T1000 (cell line): ENCODE data around the gene MID1.

Source experiments
- DNase-seq: peaks from one replicate; lab custom pipeline; 2025; ENCODE audit warnings: mixed read lengths; lab: John Stamatoyannopoulos, UW

The MID1 gene

GRCh38 chrX:10620121-10620699 lies at the start of gene MID1:
Gene MID1, minus strand, starts transcription at chrX:10620585. Its CDS starts 53,038 bp downstream, at chrX:10567547.
- DNase-seq = peak; percentile 12

GRCh38 chrX:10667143-10667542 lies 46.8 kb upstream of the MID1 start:
- DNase-seq = no peak

- no peak for DNase-seq
Observed at GRCh38 chrX:10666102-10666501, 45.7 kb upstream of the MID1 start.

GRCh38 chrX:10665681-10666080 lies 45.3 kb upstream of the MID1 start:
- DNase-seq = no peak

GRCh38 chrX:10660171-10660570 lies 39.8 kb upstream of the MID1 start:
- no peak for DNase-seq

GRCh38 chrX:10656214-10656613 lies 35.8 kb upstream of the MID1 start:
- DNase-seq = no peak

GRCh38 chrX:10654960-10655359 lies 34.6 kb upstream of the MID1 start:
- no peak for DNase-seq

GRCh38 chrX:10653302-10653701 lies 32.9 kb upstream of the MID1 start:
- DNase-seq = no peak

- no peak for DNase-seq
Observed at GRCh38 chrX:10649265-10649664, 28.9 kb upstream of the MID1 start.

GRCh38 chrX:10648614-10649013 lies 28.2 kb upstream of the MID1 start:
- DNase-seq = no peak

GRCh38 chrX:10636851-10637250 lies 16.5 kb upstream of the MID1 start:
- no peak for DNase-seq

GRCh38 chrX:10636337-10636736 lies 16.0 kb upstream of the MID1 start:
- DNase-seq = no peak

- peak; percentile 64 for DNase-seq
Observed at GRCh38 chrX:10634392-10635161, 14.2 kb upstream of the MID1 start.

GRCh38 chrX:10633722-10634121 lies 13.3 kb upstream of the MID1 start:
- DNase-seq = peak; percentile 40

- no peak for DNase-seq
Observed at GRCh38 chrX:10631416-10632145, 11.2 kb upstream of the MID1 start.

GRCh38 chrX:10630320-10630719 lies 9.9 kb upstream of the MID1 start:
- no peak for DNase-seq

- DNase-seq = no peak
Observed at GRCh38 chrX:10629905-10630304, 9.5 kb upstream of the MID1 start.

GRCh38 chrX:10628906-10629305 lies 8.5 kb upstream of the MID1 start:
- DNase-seq = no peak

- DNase-seq = no peak
Observed at GRCh38 chrX:10622197-10622596, 1.8 kb upstream of the MID1 start.

GRCh38 chrX:10619425-10620046 lies 849 bp downstream of the MID1 start:
- no peak for DNase-seq

- DNase-seq = no peak
Observed at GRCh38 chrX:10618961-10619360, 1.4 kb downstream of the MID1 start.

- peak; percentile 51 for DNase-seq
Observed at GRCh38 chrX:10617999-10618351, 2.4 kb downstream of the MID1 start.
